Activated CD8-positive, alpha-beta memory T cell treated with anti-CD3 and anti-CD28 coated beads, Interleukin-2, amount 10 ng/mL, durations not matched to agents 7 days and 5 days (primary cell): ENCODE measurements around the gene MPPED2. TPM values are rescaled to one million over a fixed set of nuclear protein-coding genes. Genes with fewer than 3 reads are reported as not detected.
"Not testable (repeated sequence)": the region's sequence is repeated elsewhere in the genome, so short reads cannot be mapped to it uniquely, and the experiment has no call there.

ENCODE experiments used
- ATAC-seq: fragments of 150-1000 bp; cut with Tn5 transposase; one replicate; pipeline ENCODE4 v1.10.0; 2021; ENCODE audit warnings: moderate library complexity
- CTCF ChIA-PET: fragments of 350-600 bp; sonication (Branson Sonifier 250); formaldehyde crosslinking; loops from one replicate; lab custom pipeline; 2021; ENCODE audit warnings: antibody characterized with exemption; lab: Charles Lee
- DNase-seq: peaks from one replicate; pipeline ENCODE4 v3.0.0-alpha.2; 2020
- H3K27ac Mint-ChIP-seq: one replicate; pipeline ENCODE4 v1.8.0; 2021; ENCODE audit warnings: mild to moderate bottlenecking, mixed read lengths
- H3K27me3 Mint-ChIP-seq: one replicate; pipeline ENCODE4 v1.8.0; 2021; ENCODE audit warnings: mixed read lengths
- H3K36me3 Mint-ChIP-seq: one replicate; pipeline ENCODE4 v1.8.0; 2021; ENCODE audit warnings: mild to moderate bottlenecking, mixed read lengths
- H3K4me1 Mint-ChIP-seq: one replicate; pipeline ENCODE4 v1.8.0; 2021; ENCODE audit warnings: mixed read lengths
- H3K4me3 Mint-ChIP-seq: one replicate; pipeline ENCODE4 v1.8.0; 2021; ENCODE audit warnings: mild to moderate bottlenecking, moderate library complexity, mixed read lengths
- H3K9me3 Mint-ChIP-seq: one replicate; pipeline ENCODE4 v1.8.0; 2022; ENCODE audit warnings: low read depth, mixed read lengths
- total RNA-seq, 2 experiments: library from RNA; stranded (reverse); gene quantifications; one replicate each; pipeline ENCODE4 v1.2.3, GENCODE V29; 2021

MPPED2 gene
- total RNA-seq, 2 experiments from 2014 or later, result not detected

- H3K4me3 Mint-ChIP-seq, result no peak overlapping the region
- H3K36me3 Mint-ChIP-seq, result no peaks in the 10 kb centered on the region
- DNase-seq, result no peak
- no peak overlapping the region for H3K27ac Mint-ChIP-seq
- ATAC-seq, result no peak
- H3K9me3 Mint-ChIP-seq, result no peaks in the 10 kb centered on the region
- CTCF ChIA-PET, result no interaction called here
- no peaks in the 10 kb centered on the region for H3K4me1 Mint-ChIP-seq
- no peaks in the 10 kb centered on the region for H3K27me3 Mint-ChIP-seq
Observed at GRCh38 chr11:30565027-30565426, 21.1 kb downstream of the MPPED2 start.

DNA sequence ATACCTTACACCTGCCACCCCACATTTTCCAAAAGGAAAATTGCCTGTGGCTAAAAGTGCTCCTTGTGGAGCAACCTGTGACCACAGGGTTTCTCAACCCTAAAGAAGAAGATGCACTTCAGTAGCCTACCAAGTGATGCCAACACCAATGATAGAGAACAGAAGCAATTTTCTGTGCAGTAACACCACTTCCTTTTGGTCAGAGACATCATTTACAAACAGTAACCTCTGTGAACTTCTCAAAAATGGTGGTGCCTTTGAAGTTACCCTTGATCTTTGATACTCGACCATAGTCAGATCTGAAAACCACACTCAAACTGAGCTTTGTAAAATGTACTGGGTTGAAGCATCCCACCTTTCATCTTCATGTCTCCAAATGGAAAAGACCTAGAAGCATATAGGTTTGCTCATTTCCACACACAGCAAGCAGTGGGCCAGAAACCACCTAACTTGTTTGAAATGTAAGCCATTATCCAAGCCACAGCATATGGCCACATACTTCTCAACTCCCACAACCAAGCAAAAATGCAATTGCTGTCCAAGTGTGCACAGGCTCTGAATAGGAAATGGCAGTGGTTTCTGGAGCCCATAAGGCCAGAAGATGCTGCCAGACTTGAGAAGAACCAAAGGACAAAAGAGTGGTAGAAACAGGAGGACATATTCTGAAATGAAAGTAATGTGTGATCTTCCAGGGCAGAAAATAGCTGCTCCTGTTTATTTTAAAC lies 24.3 kb downstream of the MPPED2 start:
- H3K4me3 Mint-ChIP-seq, result no peak overlapping the region
- DNase-seq, result no peak
- H3K9me3 Mint-ChIP-seq, result no peaks in the 10 kb centered on the region
- H3K36me3 Mint-ChIP-seq, result no peaks in the 10 kb centered on the region
- ATAC-seq, result no peak
- H3K27ac Mint-ChIP-seq, result no peak overlapping the region
- CTCF ChIA-PET, result no interaction called here
- H3K27me3 Mint-ChIP-seq, result no peaks in the 10 kb centered on the region
- H3K4me1 Mint-ChIP-seq, result no peaks in the 10 kb centered on the region

DNA sequence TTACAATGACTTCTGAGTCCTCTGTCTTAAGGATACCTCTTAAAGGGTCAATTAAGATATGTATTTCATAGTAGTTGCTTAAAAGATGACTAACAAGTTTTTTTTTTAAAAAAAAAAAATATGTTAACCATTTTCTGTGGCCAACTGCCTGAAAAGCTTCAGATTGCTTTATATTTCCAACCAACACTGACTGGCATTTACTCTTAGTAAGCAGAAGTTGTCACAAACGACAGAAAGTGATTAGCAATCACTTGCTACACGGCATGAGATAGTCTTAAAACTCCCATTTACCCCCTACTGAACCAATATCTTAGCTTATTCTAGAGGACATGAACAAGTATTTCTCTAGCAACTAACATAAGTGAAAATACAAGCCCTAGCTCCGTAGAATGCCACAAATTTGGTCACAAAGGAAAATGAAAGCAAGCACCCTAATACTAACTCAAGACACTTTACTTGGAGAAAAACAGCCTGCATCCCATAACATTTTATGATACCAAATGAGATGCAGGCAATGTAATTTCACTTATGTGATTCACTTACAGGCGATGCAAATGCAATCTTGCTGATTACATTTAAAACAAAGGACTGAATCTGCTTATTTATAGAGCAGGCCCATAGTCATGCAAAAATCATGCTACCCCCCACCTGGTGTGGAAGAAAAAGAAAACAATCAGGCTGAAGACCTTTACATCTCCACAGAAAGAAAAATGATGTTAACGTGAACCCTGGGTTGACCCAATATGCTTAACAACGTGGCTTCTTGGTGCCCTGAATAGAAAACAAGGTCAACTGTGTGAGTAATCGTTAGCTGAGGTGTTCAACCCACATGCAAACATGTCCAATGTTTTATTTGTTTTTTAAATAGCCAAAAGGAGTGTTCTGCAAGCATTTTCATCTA lies 25.7 kb downstream of the MPPED2 start:
- CTCF ChIA-PET, result no interaction called here
- H3K4me1 Mint-ChIP-seq, result no peaks in the 10 kb centered on the region
- ATAC-seq (no peak), DNase-seq (no peak)
- no peak overlapping the region for H3K4me3 Mint-ChIP-seq
- no peaks in the 10 kb centered on the region for H3K27me3 Mint-ChIP-seq
- no peaks in the 10 kb centered on the region for H3K9me3 Mint-ChIP-seq
- no peak overlapping the region for H3K27ac Mint-ChIP-seq
- H3K36me3 Mint-ChIP-seq, result no peaks in the 10 kb centered on the region

DNA sequence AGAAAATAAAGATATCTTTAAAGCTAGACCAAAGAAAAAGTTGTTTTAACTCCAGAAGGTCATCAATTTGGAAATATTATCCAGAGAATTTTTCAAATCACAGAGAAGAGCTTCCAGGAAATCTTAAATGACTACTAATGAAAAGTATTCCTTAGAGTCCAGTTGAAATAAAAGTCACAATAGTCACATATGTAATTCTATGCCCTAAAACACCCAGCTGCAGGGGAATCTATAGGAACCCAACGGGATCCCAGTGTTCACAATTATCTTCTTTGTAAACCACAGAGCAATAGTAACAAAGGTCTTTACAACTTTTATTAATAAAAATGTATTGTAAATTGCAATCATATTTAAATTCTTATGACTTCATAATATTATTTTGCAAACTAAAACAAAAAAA lies 27.1 kb downstream of the MPPED2 start:
- no peak for ATAC-seq
- Mint-ChIP-seq H3K4me3 (no peak overlapping the region), H3K36me3 (no peaks in the 10 kb centered on the region), H3K9me3 (no peaks in the 10 kb centered on the region), H3K27me3 (no peaks in the 10 kb centered on the region), H3K27ac (no peak overlapping the region), H3K4me1 (no peaks in the 10 kb centered on the region)
- DNase-seq, result no peak
- CTCF ChIA-PET, result no interaction called here

- H3K36me3 Mint-ChIP-seq, ATAC-seq, CTCF ChIA-PET, DNase-seq, H3K27ac Mint-ChIP-seq, H3K9me3 Mint-ChIP-seq, H3K27me3 Mint-ChIP-seq, H3K4me3 Mint-ChIP-seq, H3K4me1 Mint-ChIP-seq: not testable (repeated sequence)
Observed at GRCh38 chr11:30554587-30554986, 31.6 kb downstream of the MPPED2 start.

DNA sequence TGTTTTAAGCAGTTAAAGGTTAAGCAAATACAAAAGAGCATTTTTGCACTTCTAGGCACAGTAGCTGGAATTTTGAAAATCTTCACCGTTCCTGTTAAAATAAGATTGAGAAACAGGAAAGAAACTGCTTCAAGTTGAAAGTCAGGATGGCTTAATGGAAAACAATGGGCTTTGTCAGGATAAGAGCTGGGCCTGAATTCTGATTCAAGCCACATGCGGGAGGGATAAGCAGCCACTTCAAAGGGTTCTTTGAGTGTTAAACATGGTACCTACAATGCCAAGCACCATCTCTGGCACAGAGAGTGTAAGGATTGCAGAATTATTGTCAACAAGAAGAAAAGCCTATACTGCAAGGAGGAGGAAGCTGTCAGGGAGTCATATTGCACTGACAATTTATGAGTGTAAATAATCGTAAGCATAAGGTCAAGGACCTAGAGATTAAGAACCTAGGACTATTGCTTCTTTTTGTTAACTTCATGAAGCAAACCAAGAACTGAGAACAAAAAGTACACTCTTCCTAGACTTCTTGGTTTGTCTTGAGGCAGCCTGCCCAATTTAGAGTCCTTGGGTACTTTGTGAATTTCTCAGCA lies 32.5 kb downstream of the MPPED2 start:
- CTCF ChIA-PET, result no interaction called here
- no peak overlapping the region for H3K4me3 Mint-ChIP-seq

DNA sequence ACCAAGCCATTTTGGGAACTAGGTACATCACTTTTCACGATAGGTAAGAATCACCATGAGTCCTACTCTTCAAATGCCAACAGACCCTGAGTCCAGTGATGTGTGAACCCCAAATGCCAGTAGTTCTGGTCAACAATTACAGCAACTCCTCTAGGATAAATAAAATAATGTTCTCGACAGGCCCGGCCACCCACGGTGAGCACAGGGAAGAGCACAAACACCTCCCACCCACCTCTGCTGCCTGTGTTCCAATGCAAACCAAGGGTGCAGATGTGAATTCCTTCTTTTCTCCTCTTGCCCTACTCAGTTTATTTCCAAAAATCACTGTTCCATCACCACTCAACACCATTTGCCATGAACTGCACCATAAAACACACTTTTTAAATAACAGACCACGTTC lies 33.3 kb downstream of the MPPED2 start:
- H3K36me3 Mint-ChIP-seq, result no peaks in the 10 kb centered on the region
- H3K9me3 Mint-ChIP-seq, result no peaks in the 10 kb centered on the region
- no peak overlapping the region for H3K4me3 Mint-ChIP-seq
- H3K27me3 Mint-ChIP-seq, result no peaks in the 10 kb centered on the region
- DNase-seq (no peak), ATAC-seq (no peak)
- CTCF ChIA-PET, result no interaction called here
- no peaks in the 10 kb centered on the region for H3K4me1 Mint-ChIP-seq
- no peak overlapping the region for H3K27ac Mint-ChIP-seq

More for the DNA sequence above, 32.5 kb downstream of the MPPED2 start:
- Mint-ChIP-seq H3K27me3 (no peaks in the 10 kb centered on the region), H3K9me3 (no peaks in the 10 kb centered on the region), H3K36me3 (no peaks in the 10 kb centered on the region), H3K4me1 (no peaks in the 10 kb centered on the region), H3K27ac (no peak overlapping the region)
- ATAC-seq, result no peak
- DNase-seq, result no peak

DNA sequence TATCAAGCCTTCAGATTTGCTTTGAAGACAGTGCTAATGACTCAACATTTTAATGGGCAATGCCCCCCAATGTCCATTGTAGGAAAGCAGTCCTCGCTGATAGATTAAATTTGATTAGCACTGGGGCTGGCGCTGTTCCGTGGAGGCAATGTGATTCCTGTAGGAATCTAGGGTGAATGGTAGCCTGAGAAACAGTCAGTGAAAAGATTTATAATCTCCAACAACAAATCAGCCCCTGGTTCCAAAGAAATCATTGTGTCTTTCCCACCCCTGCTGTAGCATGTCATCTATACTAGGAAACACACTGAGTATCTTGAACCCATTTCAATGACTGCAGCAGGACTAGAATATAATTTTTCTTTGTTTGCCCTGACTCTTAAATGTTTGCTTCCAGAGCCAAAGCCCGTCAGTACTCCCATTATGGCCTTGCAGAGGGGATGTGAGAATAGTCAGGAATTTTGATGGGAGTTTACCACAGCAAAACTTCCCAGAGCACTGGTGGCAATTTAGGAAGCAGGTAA lies 36.1 kb downstream of the MPPED2 start:
- no peak for DNase-seq
- no peak for ATAC-seq
- no peak overlapping the region for H3K27ac Mint-ChIP-seq
- no peak overlapping the region for H3K4me3 Mint-ChIP-seq
- H3K27me3 Mint-ChIP-seq, result no peaks in the 10 kb centered on the region
- no peaks in the 10 kb centered on the region for H3K4me1 Mint-ChIP-seq
- H3K36me3 Mint-ChIP-seq, result no peaks in the 10 kb centered on the region
- H3K9me3 Mint-ChIP-seq, result no peaks in the 10 kb centered on the region
- CTCF ChIA-PET, result no interaction called here

DNA sequence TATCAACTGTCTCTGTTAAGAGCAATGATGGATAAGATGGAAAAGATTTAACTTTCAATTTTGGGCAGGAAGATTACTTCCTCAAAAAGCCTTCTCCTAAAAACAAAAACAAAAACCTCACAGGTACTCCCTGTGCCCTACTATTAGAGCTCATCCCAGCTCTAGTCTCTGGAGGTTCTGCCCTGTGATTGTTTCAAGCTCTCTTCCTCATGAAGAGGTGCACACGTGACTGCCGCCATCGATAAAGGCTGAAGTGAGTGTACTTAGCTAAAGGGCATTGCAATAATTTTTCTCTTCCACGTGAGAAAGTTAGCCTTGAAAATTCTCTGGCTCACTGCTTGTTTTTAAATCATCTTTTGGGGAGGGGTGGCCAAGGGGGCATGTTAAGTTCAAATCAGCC lies 36.6 kb downstream of the MPPED2 start:
- no peak overlapping the region for H3K4me3 Mint-ChIP-seq
- DNase-seq, result no peak
- H3K27ac Mint-ChIP-seq, result no peak overlapping the region
- no peak for ATAC-seq
- no peaks in the 10 kb centered on the region for H3K27me3 Mint-ChIP-seq
- no peaks in the 10 kb centered on the region for H3K9me3 Mint-ChIP-seq
- no peaks in the 10 kb centered on the region for H3K36me3 Mint-ChIP-seq
- CTCF ChIA-PET, result no interaction called here
- H3K4me1 Mint-ChIP-seq, result no peaks in the 10 kb centered on the region

GRCh38 chr11:30546334-30546733 lies 39.8 kb downstream of the MPPED2 start:
- Mint-ChIP-seq H3K27me3 (no peaks in the 10 kb centered on the region), H3K36me3 (no peaks in the 10 kb centered on the region), H3K27ac (no peak overlapping the region), H3K4me1 (no peaks in the 10 kb centered on the region), H3K9me3 (no peaks in the 10 kb centered on the region), H3K4me3 (no peak overlapping the region)
- no peak for DNase-seq
- CTCF ChIA-PET, result no interaction called here
- ATAC-seq, result no peak

- Mint-ChIP-seq H3K27me3 (no peaks in the 10 kb centered on the region), H3K4me1 (no peaks in the 10 kb centered on the region), H3K4me3 (no peak overlapping the region), H3K27ac (no peak overlapping the region), H3K9me3 (no peaks in the 10 kb centered on the region), H3K36me3 (no peaks in the 10 kb centered on the region)
- ATAC-seq, result no peak
- CTCF ChIA-PET, result no interaction called here
- no peak for DNase-seq
Observed at GRCh38 chr11:30545507-30545906, 40.6 kb downstream of the MPPED2 start.

- Mint-ChIP-seq H3K9me3 (no peaks in the 10 kb centered on the region), H3K4me1 (no peaks in the 10 kb centered on the region), H3K27ac (no peak overlapping the region), H3K36me3 (no peaks in the 10 kb centered on the region), H3K27me3 (no peaks in the 10 kb centered on the region), H3K4me3 (no peak overlapping the region)
- DNase-seq (no peak), ATAC-seq (no peak)
- CTCF ChIA-PET, result no interaction called here
Observed at GRCh38 chr11:30543066-30543465, 43.1 kb downstream of the MPPED2 start.

- no peaks in the 10 kb centered on the region for H3K4me1 Mint-ChIP-seq
- H3K9me3 Mint-ChIP-seq, result no peaks in the 10 kb centered on the region
- no peak for ATAC-seq
- H3K36me3 Mint-ChIP-seq, result no peaks in the 10 kb centered on the region
- H3K27me3 Mint-ChIP-seq, result no peaks in the 10 kb centered on the region
- no peak overlapping the region for H3K4me3 Mint-ChIP-seq
- CTCF ChIA-PET, result no interaction called here
- no peak for DNase-seq
- H3K27ac Mint-ChIP-seq, result no peak overlapping the region
Observed at GRCh38 chr11:30540781-30541180, 45.4 kb downstream of the MPPED2 start.
